Measurements from ENCODE around the gene WDR27. TPM values are rescaled to one million over a fixed set of nuclear protein-coding genes. Genes with fewer than 3 reads are reported as not detected.

The WDR27 gene
- polyA plus RNA-seq, 1 donor from 2014 or later, result 35.8 TPM

- H3K9me3 ChIP-seq (ENCODE audit: low read length), result no peaks in the 10 kb centered on the region
- H3K27ac ChIP-seq (ENCODE audit: low read length), result no peak overlapping the region
- TF ChIP-seq SMC3 (conservative IDR thresholded peaks at IDR 0.05; ENCODE audit: poor library complexity) (no peak), TAF1 (IDR thresholded peaks at IDR 0.05; ENCODE audit: low read depth) (no peak), EZH2 (IDR thresholded peaks at IDR 0.05; ENCODE audit: borderline replicate concordance, insufficient read depth, low read length, poor library complexity, severe bottlenecking) (no peak), POLR2AphosphoS5 (IDR thresholded peaks at IDR 0.05) (no peak), RAD21 (conservative IDR thresholded peaks at IDR 0.05) (no peak), MXI1 (conservative IDR thresholded peaks at IDR 0.05; ENCODE audit: poor library complexity, severe bottlenecking) (no peak), EP300 (conservative IDR thresholded peaks at IDR 0.05; ENCODE audit: poor library complexity, severe bottlenecking) (no peak)
- TF ChIP-seq, protein P1, sequence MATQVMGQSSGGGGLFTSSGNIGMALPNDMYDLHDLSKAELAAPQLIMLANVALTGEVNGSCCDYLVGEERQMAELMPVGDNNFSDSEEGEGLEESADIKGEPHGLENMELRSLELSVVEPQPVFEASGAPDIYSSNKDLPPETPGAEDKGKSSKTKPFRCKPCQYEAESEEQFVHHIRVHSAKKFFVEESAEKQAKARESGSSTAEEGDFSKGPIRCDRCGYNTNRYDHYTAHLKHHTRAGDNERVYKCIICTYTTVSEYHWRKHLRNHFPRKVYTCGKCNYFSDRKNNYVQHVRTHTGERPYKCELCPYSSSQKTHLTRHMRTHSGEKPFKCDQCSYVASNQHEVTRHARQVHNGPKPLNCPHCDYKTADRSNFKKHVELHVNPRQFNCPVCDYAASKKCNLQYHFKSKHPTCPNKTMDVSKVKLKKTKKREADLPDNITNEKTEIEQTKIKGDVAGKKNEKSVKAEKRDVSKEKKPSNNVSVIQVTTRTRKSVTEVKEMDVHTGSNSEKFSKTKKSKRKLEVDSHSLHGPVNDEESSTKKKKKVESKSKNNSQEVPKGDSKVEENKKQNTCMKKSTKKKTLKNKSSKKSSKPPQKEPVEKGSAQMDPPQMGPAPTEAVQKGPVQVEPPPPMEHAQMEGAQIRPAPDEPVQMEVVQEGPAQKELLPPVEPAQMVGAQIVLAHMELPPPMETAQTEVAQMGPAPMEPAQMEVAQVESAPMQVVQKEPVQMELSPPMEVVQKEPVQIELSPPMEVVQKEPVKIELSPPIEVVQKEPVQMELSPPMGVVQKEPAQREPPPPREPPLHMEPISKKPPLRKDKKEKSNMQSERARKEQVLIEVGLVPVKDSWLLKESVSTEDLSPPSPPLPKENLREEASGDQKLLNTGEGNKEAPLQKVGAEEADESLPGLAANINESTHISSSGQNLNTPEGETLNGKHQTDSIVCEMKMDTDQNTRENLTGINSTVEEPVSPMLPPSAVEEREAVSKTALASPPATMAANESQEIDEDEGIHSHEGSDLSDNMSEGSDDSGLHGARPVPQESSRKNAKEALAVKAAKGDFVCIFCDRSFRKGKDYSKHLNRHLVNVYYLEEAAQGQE (IDR thresholded peaks at IDR 0.05; ENCODE audit: borderline replicate concordance), result no peak
- TF ChIP-seq, protein P2, sequence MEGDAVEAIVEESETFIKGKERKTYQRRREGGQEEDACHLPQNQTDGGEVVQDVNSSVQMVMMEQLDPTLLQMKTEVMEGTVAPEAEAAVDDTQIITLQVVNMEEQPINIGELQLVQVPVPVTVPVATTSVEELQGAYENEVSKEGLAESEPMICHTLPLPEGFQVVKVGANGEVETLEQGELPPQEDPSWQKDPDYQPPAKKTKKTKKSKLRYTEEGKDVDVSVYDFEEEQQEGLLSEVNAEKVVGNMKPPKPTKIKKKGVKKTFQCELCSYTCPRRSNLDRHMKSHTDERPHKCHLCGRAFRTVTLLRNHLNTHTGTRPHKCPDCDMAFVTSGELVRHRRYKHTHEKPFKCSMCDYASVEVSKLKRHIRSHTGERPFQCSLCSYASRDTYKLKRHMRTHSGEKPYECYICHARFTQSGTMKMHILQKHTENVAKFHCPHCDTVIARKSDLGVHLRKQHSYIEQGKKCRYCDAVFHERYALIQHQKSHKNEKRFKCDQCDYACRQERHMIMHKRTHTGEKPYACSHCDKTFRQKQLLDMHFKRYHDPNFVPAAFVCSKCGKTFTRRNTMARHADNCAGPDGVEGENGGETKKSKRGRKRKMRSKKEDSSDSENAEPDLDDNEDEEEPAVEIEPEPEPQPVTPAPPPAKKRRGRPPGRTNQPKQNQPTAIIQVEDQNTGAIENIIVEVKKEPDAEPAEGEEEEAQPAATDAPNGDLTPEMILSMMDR (IDR thresholded peaks at IDR 0.05; ENCODE audit: poor library complexity, severe bottlenecking), result no peak
Measured at GRCh38 chr6:169417101-169417500, 284.7 kb downstream of the WDR27 start.

GRCh38 chr6:169416249-169416648 is 285.6 kb downstream of the WDR27 start:
- Histone ChIP-seq H3K9me2 (ENCODE audit: insufficient read depth, low read length) (no peaks in the 10 kb centered on the region), H3K79me2 (replicated peaks; ENCODE audit: insufficient read depth, low read length) (no peaks in the 10 kb centered on the region), H4K20me1 (ENCODE audit: insufficient read depth) (no peaks in the 10 kb centered on the region), H3K36me3 (ENCODE audit: insufficient read depth, low read length) (no peaks in the 10 kb centered on the region), H3K4me3 (ENCODE audit: low read length) (no peak overlapping the region), H3F3A (ENCODE audit: insufficient read depth, low read length, poor library complexity, severe bottlenecking) (no peaks in the 10 kb centered on the region), H3K27ac (ENCODE audit: low read length) (no peak overlapping the region), H3K27me3 (ENCODE audit: insufficient read depth, low read depth, low read length) (no peaks in the 10 kb centered on the region), H3K9me3 (ENCODE audit: low read length) (no peaks in the 10 kb centered on the region), H3K9ac (ENCODE audit: low read length) (no peak overlapping the region), H2AFZ (ENCODE audit: low read depth, low read length) (no peak overlapping the region), H3K4me2 (ENCODE audit: low read length) (no peak overlapping the region)
- no peak for TF ChIP-seq EZH2 (IDR thresholded peaks at IDR 0.05; ENCODE audit: borderline replicate concordance, insufficient read depth, low read length, poor library complexity, severe bottlenecking)
- TF ChIP-seq, protein P1 (IDR thresholded peaks at IDR 0.05; ENCODE audit: borderline replicate concordance), result no peak
- no peak for TF ChIP-seq EP300 (conservative IDR thresholded peaks at IDR 0.05; ENCODE audit: poor library complexity, severe bottlenecking)
- no peak for TF ChIP-seq TAF1 (IDR thresholded peaks at IDR 0.05; ENCODE audit: low read depth)
- no peak for TF ChIP-seq SMC3 (conservative IDR thresholded peaks at IDR 0.05; ENCODE audit: poor library complexity)
- TF ChIP-seq RAD21 (conservative IDR thresholded peaks at IDR 0.05), result no peak
- TF ChIP-seq POLR2AphosphoS5 (IDR thresholded peaks at IDR 0.05), result no peak
- TF ChIP-seq, protein P2 (IDR thresholded peaks at IDR 0.05; ENCODE audit: poor library complexity, severe bottlenecking), result no peak
- no peak for TF ChIP-seq MXI1 (conservative IDR thresholded peaks at IDR 0.05; ENCODE audit: poor library complexity, severe bottlenecking)

More at GRCh38 chr6:169417101-169417500, 284.7 kb downstream of the WDR27 start:
- Histone ChIP-seq H3K9me2 (ENCODE audit: insufficient read depth, low read length) (no peaks in the 10 kb centered on the region), H3K79me2 (replicated peaks; ENCODE audit: insufficient read depth, low read length) (no peaks in the 10 kb centered on the region), H4K20me1 (ENCODE audit: insufficient read depth) (no peaks in the 10 kb centered on the region), H3K27me3 (ENCODE audit: insufficient read depth, low read depth, low read length) (no peaks in the 10 kb centered on the region), H3K4me3 (ENCODE audit: low read length) (no peak overlapping the region), H3K9ac (ENCODE audit: low read length) (no peak overlapping the region), H3F3A (ENCODE audit: insufficient read depth, low read length, poor library complexity, severe bottlenecking) (no peaks in the 10 kb centered on the region), H3K36me3 (ENCODE audit: insufficient read depth, low read length) (no peaks in the 10 kb centered on the region), H2AFZ (ENCODE audit: low read depth, low read length) (no peak overlapping the region), H3K4me2 (ENCODE audit: low read length) (no peak overlapping the region)

Measured in neural cell (in vitro differentiated cells).